LoVo (cell line): ENCODE data around the gene PLXNA2.
A peak's percentile ranks its signal among the peaks of the same experiment; 100 is the strongest.

Source experiments
- DNase-seq: peaks from one replicate; pipeline ENCODE4 v3.0.0-alpha.2; 2016; ENCODE audit warnings: low spot score

Gene PLXNA2

GRCh38 chr1:208181364-208181763, 62.8 kb downstream of the PLXNA2 start:
- DNase-seq = no peak

DNA sequence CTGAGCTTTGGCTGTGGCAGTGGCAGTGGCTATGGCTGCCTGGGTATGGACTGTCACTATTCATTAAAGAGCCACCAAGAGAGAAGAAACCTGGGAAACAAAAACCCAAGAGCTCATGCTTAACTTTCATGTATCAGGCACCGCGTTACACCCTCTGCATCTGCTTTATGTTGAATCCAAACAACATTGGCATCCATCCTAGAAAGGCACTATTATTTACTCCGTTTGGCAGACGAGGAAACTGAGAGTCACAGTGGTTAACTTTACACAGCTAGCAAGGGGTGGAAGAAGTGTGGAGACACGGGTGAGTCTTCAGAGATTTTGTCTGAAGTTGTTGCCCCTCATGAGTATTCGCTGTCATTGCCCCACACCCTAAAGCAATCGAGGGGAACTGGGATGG, 63.8 kb downstream of the PLXNA2 start:
- DNase-seq = no peak

DNA sequence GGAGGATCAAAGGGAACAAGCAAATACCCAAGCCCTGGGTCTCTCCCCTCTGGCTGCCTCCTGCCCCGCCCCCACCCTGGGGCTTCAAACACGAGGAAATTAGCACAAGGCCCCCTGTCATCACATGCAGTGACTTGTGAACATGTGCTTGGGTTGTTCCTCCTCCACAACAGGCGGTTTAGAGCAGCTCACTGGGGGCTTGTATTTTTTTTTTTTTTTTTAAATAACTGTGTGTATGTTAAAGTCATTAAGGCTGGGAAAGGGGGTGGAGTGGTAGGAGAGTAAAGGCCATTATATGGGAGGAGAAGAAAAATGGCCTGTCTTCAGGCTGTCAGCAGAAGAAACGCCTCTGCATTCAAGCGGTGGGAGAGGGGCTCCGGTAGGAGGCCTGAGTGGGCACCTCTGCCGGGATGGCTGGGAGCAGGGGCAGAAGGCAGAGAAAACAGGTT, 64.2 kb downstream of the PLXNA2 start:
- DNase-seq = no peak

DNA sequence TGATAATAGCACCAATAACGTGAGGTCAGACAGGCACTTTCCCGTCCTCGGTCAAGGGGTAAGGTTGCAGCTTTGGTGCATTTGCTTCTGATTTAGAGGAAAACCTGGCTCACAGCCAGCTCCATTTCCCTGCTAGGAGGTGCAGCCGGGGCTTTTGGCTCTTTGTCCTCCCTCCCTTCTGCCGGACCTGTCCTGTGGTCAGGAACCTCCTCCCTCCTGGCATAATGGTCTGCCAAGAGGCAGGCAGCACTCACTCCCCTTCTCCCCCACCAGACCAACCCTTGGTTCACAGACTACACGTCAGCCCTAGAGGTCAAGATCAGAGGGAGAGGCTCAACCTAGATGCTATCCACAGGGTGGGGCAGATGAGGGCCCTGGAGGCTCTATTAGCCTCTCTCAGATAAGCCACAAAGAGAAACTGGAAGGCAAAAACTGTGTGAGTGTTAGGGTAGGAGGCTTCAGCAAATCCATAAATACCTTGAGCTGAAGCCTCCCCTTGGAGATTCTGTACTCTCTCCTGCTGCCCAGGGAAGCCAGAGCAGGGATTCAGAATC, 64.8 kb downstream of the PLXNA2 start:
- peak; percentile 46 for DNase-seq

DNA sequence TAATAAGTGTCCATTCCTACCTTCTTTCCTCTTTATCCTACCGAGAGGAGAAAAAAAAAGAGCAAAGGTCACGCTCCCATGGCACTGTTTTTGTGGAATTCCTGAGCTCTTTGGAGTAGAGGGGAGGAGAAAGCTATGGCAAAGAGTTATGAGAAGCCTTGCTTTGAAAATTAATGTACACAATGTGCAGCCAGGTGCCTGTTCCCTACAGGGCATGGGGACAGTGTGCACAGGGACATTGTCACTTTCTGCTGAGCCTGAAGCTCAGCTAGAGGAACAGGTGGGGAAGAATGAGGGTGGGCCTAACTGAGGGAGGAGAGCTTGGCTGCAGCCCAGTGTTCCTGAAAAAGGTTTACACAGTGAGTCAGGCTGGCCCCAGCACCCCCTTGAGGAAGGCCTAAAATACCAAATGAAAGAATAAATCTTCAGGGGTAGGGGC, 66.1 kb downstream of the PLXNA2 start:
- peak; percentile 37 for DNase-seq

- peak; percentile 22 for DNase-seq
Observed at GRCh38 chr1:208177656-208178055, 66.5 kb downstream of the PLXNA2 start.

DNA sequence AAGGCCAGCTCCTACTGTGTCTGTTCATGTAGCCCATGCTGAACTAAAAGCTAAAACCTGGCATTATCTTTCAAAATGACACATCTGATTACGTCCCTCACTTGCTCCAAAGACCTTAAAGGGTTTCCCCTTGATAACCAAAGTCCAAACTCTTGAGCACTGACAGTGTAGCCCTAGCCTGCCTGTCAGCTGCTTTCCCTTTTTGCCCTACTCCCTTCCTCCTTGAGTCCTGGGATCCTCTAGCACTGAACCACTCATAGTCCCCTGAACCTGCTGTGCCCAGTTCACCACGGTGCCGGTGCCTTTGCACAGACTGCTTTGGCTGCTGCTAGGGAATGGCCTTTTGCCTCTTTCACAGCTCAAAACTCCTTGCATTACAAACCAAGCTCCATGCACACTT, 67.5 kb downstream of the PLXNA2 start:
- no peak for DNase-seq

GRCh38 chr1:208175508-208175895, 68.7 kb downstream of the PLXNA2 start:
- DNase-seq = no peak

- no peak for DNase-seq
Observed at GRCh38 chr1:208174731-208175507, 69.3 kb downstream of the PLXNA2 start.

GRCh38 chr1:208174200-208174599, 70.0 kb downstream of the PLXNA2 start:
- DNase-seq = no peak

DNA sequence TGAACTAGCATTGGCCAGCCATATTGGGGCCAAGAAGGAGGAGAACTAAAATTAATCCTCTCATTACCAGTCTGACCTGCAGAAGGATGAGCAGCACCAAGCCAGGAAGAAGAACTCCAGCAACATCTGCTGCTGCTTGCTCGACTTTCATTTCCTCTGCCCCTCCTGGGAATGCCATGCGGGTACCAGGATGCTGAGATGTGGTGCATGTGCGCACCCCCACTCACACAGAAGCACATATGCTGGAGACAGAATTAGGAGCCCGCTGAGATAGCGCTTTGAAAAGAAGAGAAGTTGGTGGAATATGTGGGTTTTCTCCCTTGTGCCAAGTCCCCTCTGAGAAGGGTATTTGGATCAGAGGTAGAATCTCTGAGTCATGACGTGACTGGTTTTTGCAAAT, 70.4 kb downstream of the PLXNA2 start:
- no peak for DNase-seq

DNA sequence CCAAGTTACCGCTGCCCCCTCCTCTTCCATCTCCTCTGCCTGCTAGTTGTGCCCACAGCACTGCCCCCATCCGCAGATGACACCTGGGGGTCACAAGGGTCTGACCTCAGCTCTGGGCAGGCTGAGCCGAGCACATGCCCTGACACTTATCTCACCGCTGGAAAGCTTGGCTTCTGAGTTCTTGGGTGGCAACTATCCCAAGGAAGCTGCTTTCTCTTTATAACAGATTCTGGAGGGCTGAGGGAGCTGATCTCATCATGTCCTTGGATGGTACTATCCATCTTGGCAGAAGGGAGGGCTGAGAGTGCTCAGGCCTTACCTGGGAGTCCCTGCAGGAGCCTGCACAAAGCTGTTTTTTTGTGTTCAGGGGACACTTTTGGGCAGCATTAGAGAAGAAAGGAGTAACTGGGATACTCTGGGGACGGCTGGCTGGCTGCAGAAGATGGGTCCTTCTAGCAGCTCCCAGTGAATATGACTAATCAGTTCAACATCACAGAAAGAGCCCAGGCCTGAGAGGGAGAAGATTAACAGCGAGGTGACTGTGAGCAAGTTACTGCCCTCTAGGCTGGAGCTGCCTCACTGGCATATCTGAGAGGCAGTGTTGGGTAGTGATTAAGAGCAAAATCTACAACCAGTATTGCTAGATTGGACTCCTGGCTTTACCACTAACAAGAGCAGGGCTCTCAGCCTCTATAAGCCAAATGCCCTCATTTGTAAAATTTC, 71.6 kb downstream of the PLXNA2 start:
- DNase-seq = no peak

DNA sequence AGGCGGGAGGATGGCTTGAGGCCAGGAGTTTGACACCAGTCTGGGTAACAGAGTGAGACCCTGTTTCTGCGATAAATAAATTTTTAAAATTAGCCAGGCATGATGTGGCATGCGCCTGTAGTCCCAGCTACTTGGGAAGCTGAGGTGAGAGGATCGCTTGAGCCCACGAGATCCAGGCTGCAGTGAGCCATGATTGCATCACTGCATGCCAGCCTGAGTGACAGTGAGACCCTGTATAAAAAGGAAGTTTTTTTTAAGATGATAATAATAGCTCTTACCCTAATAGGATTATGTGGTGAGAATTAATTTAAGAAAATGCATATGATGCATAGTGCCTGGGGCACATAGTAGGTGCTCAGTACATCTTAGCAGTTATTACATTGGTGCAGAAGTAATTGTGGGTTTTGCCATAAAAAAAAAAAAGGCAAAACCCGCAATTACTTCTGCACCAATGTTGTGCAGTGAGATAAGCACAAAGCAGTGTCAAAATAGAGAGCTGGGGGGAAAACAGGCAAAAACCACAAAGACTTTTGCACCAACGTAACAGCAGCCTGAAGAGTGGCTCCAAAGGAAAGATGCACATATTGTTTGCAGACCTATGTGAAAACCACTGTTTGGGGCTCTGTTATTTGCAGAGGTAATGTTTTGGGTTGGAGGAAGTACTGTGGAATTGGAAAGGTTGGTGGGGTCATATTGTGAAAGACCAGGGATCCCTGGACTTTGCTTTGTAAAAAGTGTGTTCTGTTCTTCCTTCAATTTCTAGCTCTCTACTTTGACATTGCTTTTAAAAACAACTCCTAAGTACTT, 72.4 kb downstream of the PLXNA2 start:
- no peak for DNase-seq

GRCh38 chr1:208170252-208170651, 73.9 kb downstream of the PLXNA2 start:
- no peak for DNase-seq

DNA sequence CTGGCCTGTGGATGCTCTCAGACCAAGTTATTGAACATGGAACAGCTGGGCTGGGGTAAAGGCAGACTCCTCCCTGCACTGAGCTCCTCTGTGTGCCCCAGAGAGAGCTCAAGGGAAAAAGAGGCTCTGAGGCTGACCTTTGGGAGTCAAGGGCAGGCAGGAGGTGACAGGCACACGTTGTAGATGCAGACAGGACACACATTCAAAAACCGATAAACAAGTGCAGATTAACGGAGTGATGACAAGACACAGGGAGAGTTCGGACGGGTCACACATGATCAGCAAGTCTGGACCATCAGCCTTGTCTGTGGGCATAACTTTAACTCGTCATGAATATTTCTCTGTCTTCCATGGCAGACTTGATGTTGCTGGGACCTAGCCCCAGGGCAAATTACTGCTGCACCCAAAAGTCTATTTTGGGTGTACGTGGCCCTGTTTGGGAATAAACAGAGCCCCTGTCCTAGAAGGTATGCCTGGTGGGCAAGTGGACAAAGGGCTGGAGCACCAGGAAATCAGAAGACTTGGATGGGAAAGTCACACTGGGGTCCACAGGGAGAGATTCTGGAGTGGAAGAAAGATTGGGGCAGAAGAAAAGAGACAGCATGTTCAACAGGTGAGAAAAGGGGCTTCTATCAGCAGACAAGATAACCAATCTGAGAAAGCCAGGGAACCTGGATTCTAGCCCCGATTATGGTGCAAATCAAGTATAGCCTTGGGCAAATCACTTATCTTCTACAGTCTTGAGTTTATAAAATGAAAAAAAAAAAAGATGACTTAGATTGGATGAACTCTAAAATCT, 74.9 kb downstream of the PLXNA2 start:
- DNase-seq = no peak

DNA sequence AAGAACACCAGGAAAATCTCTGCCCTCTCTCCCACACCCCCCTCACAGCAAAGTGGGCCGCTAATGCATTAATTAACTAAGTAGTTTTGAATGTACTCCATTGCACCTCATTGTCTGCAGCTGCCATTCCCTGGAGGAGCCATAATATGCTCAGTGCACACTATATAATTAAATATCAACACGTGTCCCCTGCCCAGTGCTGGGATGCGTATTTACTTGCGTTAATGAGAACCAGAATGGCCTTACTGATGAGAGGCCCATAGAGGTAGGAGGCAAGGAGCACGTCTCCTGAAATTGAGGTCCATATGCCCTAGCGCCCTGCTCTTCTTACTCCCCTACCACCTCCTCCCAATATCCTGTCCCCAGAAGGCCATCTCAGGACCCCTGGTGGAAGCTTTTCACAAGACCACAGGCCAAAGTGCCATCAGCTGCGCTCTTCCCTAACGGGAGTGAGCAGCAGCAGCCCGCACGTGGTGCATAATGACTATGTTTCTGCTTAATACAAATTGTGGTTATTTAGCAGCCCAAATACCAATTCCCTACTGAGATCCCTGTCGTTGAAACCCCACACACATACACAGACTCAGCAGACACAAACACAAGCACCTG, 76.8 kb downstream of the PLXNA2 start:
- DNase-seq = no peak

DNA sequence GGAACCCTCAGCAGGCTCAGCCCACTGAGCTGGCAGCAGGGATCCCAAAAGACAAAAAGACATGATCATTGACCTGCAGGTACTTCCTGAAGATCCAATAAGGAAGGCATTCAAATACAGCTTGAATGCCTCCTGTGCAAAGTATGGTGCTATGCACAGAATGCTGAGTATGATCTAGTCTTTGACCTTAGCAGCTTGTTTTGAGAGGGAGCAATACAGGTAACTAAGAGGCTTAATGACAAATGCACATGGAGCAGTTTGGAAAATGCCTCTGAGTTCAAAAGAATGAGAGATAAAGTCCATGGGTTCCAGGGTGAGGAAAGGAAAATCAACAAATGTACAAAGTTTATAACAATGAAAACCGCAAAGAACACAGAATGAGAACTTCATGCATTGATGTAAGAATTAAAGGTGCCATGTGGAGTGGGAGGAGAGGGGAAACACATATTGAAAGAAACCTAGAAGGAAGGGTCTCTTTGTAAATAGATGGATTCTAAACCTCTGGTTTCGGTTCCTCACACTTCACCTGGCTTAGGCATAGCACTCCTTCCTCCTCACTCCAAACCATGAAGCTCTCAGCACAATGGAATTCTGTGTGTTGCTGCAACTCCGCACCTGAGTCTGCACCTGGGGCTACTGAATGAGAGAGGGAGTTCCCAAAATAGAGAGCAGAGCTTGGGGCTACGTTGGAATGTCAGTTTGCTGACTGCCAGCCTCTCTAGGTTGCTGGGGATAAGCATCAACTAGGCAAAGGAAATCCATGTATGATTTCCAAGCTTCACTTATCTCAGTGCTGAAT, 77.6 kb downstream of the PLXNA2 start:
- no peak for DNase-seq

DNA sequence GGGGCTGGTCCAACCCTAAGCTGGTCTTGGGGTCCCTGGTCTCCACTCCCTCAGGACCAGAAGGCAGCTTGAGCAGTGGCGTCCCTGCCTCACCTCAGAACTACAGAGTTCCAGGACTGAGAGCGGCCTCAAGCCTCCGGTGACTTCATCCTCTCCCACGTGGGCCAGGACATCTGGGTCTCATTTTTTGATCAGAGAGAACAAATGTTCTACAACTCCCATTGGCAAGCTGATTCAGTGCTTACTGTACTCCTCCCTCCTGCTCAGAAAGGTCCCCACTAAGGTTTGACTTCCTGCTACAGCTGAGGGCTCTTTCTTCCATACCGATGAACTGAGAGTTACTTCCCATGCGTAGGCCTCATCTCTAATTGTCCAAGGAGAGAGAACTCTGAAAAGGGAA, 78.5 kb downstream of the PLXNA2 start:
- no peak for DNase-seq

DNA sequence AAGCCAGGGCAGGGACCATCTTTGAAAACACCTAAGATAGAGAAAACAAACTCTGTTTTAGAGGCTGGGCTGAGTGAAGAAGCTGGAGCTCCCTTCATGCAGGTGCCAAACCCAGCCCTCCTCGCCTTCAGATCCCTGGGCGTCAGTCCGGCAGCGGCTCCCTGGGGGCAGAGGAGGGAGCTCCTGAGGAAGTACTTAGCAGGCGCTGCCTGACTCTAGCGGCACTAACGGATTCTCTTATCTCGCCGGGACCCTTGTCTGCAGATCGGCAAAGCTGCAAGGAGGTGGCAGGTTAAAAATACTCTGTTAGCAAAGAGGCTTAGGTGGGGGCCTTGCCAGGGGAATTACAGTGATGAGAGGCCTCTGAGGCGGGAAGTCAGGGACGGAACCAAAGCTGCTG, 79.6 kb downstream of the PLXNA2 start:
- no peak for DNase-seq

DNA sequence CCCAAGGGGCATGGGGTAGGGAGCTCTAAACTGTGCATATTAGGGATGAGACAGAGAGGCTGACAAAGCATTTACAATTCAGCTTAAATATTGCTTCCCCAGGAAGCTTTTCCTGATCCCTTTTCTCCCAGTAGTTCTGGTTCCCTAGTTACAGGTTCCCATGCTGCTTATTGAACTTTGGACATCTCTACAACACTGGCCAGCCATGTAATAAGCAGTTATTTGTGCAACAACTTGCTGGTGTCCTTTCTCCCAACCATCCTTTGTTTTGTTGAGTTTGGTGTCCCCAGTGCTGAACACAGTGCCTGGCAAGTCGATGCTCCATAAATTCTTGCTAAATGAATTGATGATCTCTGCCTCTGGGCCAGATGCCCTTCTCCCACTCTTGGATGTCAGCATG, 80.6 kb downstream of the PLXNA2 start:
- no peak for DNase-seq
